MCF 10A (cell line): ENCODE measurements around the gene PXMP2. TPM values are rescaled to one million over a fixed set of nuclear protein-coding genes. Genes with fewer than 3 reads are reported as not detected.
A peak's percentile ranks its signal among the peaks of the same experiment; 100 is the strongest.

Experiments
- BruUV-seq: library from RNA; stranded (reverse); fragments of 400-500 nt; replicated peaks from 2 replicates; lab custom pipeline; 2021; lab: Mats Ljungman, UMichigan
- CTCF ChIA-PET: fragments of 300-600 bp; sonication (Branson Sonifier 250); formaldehyde crosslinking; extraction: SDS; loops from one replicate; lab custom pipeline; 2021; ENCODE audit warnings: antibody characterized with exemption, inconsistent platforms; lab: Yijun Ruan, JAX
- POLR2A ChIA-PET: fragments of 300-600, 350-650 bp; sonication (Branson Sonifier 250); formaldehyde crosslinking; extraction: SDS; loops from one replicate; lab custom pipeline; 2020; ENCODE audit warnings: antibody characterized with exemption, inconsistent platforms; lab: Yijun Ruan, JAX
- DNase-seq: peaks from one replicate; pipeline ENCODE4 v3.0.0-alpha.2; 2018; ENCODE audit not compliant: unreplicated experiment
- H3K27ac Mint-ChIP-seq: one replicate; pipeline ENCODE4 v1.8.0; 2022; ENCODE audit warnings: mild to moderate bottlenecking, low read depth, mixed read lengths; ENCODE audit not compliant: unreplicated experiment
- H3K27me3 Mint-ChIP-seq: one replicate; pipeline ENCODE4 v1.8.0; 2022; ENCODE audit warnings: mixed read lengths; ENCODE audit not compliant: insufficient read depth, unreplicated experiment
- H3K36me3 Mint-ChIP-seq: one replicate; pipeline ENCODE4 v1.8.0; 2022; ENCODE audit warnings: mild to moderate bottlenecking, moderate library complexity, mixed read lengths; ENCODE audit not compliant: insufficient read depth, unreplicated experiment
- H3K4me1 Mint-ChIP-seq: one replicate; pipeline ENCODE4 v1.8.0; 2022; ENCODE audit warnings: mixed read lengths; ENCODE audit not compliant: insufficient read depth, unreplicated experiment
- H3K4me3 Mint-ChIP-seq: one replicate; pipeline ENCODE4 v1.8.0; 2022; ENCODE audit warnings: mild to moderate bottlenecking, moderate library complexity, mixed read lengths; ENCODE audit not compliant: unreplicated experiment
- H3K9me3 Mint-ChIP-seq: one replicate; pipeline ENCODE4 v1.8.0; 2022; ENCODE audit warnings: mixed read lengths; ENCODE audit not compliant: unreplicated experiment
- intact Hi-C: fragments of 100-400 bp; cut with micrococcal nuclease; formaldehyde crosslinking; loops from 2 replicates; pipeline ENCODE4 v1.14.1; 2022
- total RNA-seq: library from RNA; stranded (reverse); gene quantifications from 2 replicates; pipeline ENCODE4 v1.2.3, GENCODE V29; 2022
- TF ChIP-seq, protein P1 (sequence below): fragments of 200-600 bp; IDR thresholded peaks from one replicate; pipeline ENCODE4 v1.8.0; 2022; ENCODE audit warnings: antibody characterized with exemption, mild to moderate bottlenecking; ENCODE audit not compliant: unreplicated experiment

PXMP2 gene
- total RNA-seq, 1 experiment from 2014 or later: 28.1 TPM

DNA sequence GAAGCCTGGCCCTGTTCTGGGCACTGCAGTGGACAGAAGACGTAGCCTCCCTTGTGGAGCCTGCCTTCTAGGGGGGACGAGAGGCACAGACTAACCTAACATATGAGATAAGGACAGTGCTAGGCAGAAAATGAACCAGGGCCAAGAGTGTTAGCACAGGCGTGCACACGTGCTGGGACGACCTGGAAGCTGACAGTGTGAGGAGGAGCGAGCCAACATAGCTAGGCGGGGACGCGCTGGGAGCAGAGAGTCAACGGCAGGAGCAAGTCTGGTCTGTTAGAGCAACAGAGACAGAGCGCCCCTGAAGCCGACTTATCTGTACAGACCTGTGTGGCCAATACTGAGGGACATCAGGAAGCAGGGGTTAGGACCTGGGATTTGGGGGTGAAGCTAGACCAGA, 8.0 kb downstream of the PXMP2 start:
- POLR2A ChIA-PET: no interaction called here
- BruUV-seq: no TSS peak
- TF ChIP-seq, protein P1, sequence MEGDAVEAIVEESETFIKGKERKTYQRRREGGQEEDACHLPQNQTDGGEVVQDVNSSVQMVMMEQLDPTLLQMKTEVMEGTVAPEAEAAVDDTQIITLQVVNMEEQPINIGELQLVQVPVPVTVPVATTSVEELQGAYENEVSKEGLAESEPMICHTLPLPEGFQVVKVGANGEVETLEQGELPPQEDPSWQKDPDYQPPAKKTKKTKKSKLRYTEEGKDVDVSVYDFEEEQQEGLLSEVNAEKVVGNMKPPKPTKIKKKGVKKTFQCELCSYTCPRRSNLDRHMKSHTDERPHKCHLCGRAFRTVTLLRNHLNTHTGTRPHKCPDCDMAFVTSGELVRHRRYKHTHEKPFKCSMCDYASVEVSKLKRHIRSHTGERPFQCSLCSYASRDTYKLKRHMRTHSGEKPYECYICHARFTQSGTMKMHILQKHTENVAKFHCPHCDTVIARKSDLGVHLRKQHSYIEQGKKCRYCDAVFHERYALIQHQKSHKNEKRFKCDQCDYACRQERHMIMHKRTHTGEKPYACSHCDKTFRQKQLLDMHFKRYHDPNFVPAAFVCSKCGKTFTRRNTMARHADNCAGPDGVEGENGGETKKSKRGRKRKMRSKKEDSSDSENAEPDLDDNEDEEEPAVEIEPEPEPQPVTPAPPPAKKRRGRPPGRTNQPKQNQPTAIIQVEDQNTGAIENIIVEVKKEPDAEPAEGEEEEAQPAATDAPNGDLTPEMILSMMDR: no peak
- H3K27me3 Mint-ChIP-seq: no peaks in the 10 kb centered on the region
- DNase-seq: no peak
- no peak overlapping the region for H3K27ac Mint-ChIP-seq
- H3K4me1 Mint-ChIP-seq: no peaks in the 10 kb centered on the region
- H3K4me3 Mint-ChIP-seq: no peak overlapping the region
- CTCF ChIA-PET: interaction anchor here (0.5 to 1.4 kb wide), 2 partner anchors 11 to 1880 kb away, joined by 3 read pairs; no protein-coding TSS in a partner anchor
- intact Hi-C loops: no loop called here
- H3K36me3 Mint-ChIP-seq: peaks cover 44% of the 10 kb centered on the region
- no peaks in the 10 kb centered on the region for H3K9me3 Mint-ChIP-seq

DNA sequence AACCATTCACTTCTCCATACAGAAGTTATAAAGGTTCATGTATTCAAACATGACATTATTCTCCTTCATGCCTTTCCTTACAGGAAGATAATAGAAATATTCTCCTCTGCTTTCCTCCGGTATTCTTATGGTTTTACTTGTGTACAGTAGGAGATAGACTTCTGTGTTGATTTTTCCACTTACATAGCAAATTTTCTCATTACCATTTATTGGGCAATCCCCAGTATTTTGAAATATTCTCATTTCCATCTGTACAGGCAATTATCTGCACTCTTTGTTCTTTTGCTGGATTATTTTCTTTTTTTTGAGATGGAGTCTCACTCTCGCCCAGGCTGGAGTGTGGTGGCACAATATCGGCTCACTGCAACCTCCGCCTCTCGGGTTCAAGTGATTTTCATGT, 11.0 kb downstream of the PXMP2 start:
- POLR2A ChIA-PET: interaction anchor here (1.3 kb wide), 1 partner anchor 11 kb away, joined by 3 read pairs; no protein-coding TSS in a partner anchor
- BruUV-seq: no TSS peak
- intact Hi-C loops: no loop called here
- Mint-ChIP-seq H3K4me1 (no peaks in the 10 kb centered on the region), H3K9me3 (no peaks in the 10 kb centered on the region), H3K27me3 (no peaks in the 10 kb centered on the region), H3K4me3 (no peak overlapping the region), H3K36me3 (peaks cover 46% of the 10 kb centered on the region), H3K27ac (no peak overlapping the region)
- DNase-seq: no peak
- TF ChIP-seq, protein P1: no peak
- CTCF ChIA-PET: no interaction called here

DNA sequence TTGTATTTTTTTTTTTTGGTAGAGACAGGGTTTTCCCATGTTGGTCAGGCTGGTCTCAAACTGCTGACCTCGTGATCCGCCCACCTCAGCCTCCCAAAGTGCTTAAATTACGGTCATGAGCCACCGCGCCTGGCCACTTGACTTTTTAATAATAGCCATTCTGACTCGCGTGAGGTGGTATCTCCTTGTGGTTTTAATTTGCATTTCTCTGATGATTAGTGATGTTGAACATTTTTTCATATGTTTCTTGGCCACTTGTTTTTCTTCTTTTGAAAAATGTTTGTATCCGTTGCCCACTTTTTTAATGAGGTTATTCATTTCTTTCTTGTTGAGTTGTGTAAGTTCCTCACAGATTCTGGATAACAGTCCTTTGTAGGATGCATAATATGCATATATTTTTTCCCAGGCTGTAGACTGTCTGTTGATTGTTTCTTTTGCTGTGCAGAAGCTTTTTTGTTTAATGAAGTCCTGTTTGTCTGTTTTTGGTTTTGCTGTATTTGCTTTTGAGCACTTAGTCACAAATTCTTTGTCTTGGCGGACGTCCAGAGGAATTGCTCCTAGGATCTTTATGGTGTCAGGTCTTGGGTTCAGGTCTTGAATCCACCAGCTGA, 12.9 kb downstream of the PXMP2 start:
- intact Hi-C loops: no loop called here
- no peaks in the 10 kb centered on the region for H3K4me1 Mint-ChIP-seq
- no peak overlapping the region for H3K4me3 Mint-ChIP-seq
- no peaks in the 10 kb centered on the region for H3K9me3 Mint-ChIP-seq
- ChIA-PET CTCF (no interaction called here), POLR2A (interaction anchor here (0.7 kb wide), 1 partner anchor 1780 kb away, joined by 3 read pairs; no protein-coding TSS in a partner anchor)
- peak; percentile 55 for DNase-seq
- H3K27me3 Mint-ChIP-seq: no peaks in the 10 kb centered on the region
- TF ChIP-seq, protein P1: no peak
- no peak overlapping the region for H3K27ac Mint-ChIP-seq
- no TSS peak for BruUV-seq
- H3K36me3 Mint-ChIP-seq: peaks cover 55% of the 10 kb centered on the region

DNA sequence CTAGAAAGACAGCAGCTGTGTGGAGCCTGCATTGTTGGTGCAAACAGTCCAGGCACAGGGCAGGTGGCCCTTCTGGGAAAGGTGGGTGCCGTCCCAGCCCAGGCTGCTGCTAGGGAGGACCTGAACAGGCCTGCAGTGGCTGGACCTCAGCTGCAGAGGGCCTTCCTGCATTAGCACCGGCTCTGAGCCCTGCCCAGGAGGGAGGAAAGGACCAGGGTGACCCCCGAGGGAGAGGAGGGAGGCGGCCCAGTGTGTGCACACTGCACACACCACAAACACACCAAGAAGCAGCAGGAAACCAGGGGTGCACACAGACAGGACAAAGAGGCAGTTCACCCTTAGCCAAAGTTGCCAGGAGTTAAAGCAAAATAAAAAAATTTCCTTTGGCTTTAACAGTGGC, 15.3 kb downstream of the PXMP2 start:
- Mint-ChIP-seq H3K4me3 (no peak overlapping the region), H3K4me1 (no peaks in the 10 kb centered on the region), H3K27ac (no peak overlapping the region), H3K27me3 (no peaks in the 10 kb centered on the region), H3K36me3 (peaks cover 50% of the 10 kb centered on the region), H3K9me3 (no peaks in the 10 kb centered on the region)
- no peak for DNase-seq
- ChIA-PET CTCF (no interaction called here), POLR2A (no interaction called here)
- no TSS peak for BruUV-seq
- TF ChIP-seq, protein P1: no peak
- intact Hi-C loops: no loop called here
